H9 (cell line): Measurements from ENCODE around the gene RPGRIP1L. TPM values are rescaled to one million over a fixed set of nuclear protein-coding genes. Genes with fewer than 3 reads are reported as not detected.

ENCODE experiments used
- DNase-seq: peaks from one replicate; pipeline ENCODE4 v3.0.0-alpha.2; 2017
- H2AFZ ChIP-seq: one replicate; pipeline ENCODE4 v1.6.1; 2013; ENCODE audit warnings: mild to moderate bottlenecking, low read length, control low read depth, moderate library complexity
- H2AK5ac ChIP-seq: 2 replicates; pipeline ENCODE4 v1.6.1; 2013; ENCODE audit warnings: low read length, control low read depth, mixed read lengths; ENCODE audit not compliant: insufficient read length
- H2BK120ac ChIP-seq: one replicate; pipeline ENCODE4 v1.6.1; 2013; ENCODE audit warnings: low read depth, mild to moderate bottlenecking, low read length, control low read depth, inconsistent platforms; ENCODE audit not compliant: poor library complexity, severe bottlenecking
- H2BK12ac ChIP-seq: 2 replicates; pipeline ENCODE4 v1.6.1; 2013; ENCODE audit warnings: low read length, control low read depth, mixed read lengths, low read depth; ENCODE audit not compliant: insufficient read length
- H2BK15ac ChIP-seq: 2 replicates; pipeline ENCODE4 v1.6.1; 2013; ENCODE audit warnings: low read depth, low read length, control low read depth
- H2BK20ac ChIP-seq: one replicate; pipeline ENCODE4 v1.6.1; 2013; ENCODE audit warnings: low read depth, mild to moderate bottlenecking, low read length, control low read depth, inconsistent platforms; ENCODE audit not compliant: poor library complexity, severe bottlenecking
- H2BK5ac ChIP-seq: 2 replicates; pipeline ENCODE4 v1.6.1; 2013; ENCODE audit warnings: low read length, control low read depth, mixed read lengths; ENCODE audit not compliant: insufficient read length
- H3K14ac ChIP-seq: 2 replicates; pipeline ENCODE4 v1.6.1; 2013; ENCODE audit warnings: low read length, control low read depth; ENCODE audit not compliant: insufficient read depth
- H3K18ac ChIP-seq: 2 replicates; pipeline ENCODE4 v1.6.1; 2013; ENCODE audit warnings: low read depth, mild to moderate bottlenecking, mixed read lengths, low read length, control low read depth; ENCODE audit not compliant: insufficient read length
- H3K23ac ChIP-seq: 2 replicates; pipeline ENCODE4 v1.6.1; 2013; ENCODE audit warnings: low read length, control low read depth, mixed read lengths, low read depth; ENCODE audit not compliant: insufficient read length
- H3K23me2 ChIP-seq: 2 replicates; pipeline ENCODE4 v1.6.1; 2013; ENCODE audit warnings: low read depth, mild to moderate bottlenecking, mixed read lengths, low read length, control low read depth; ENCODE audit not compliant: insufficient read length, poor library complexity, severe bottlenecking
- H3K27ac ChIP-seq: 2 replicates; pipeline ENCODE4 v1.5.1; 2013; ENCODE audit warnings: low read length, control low read depth, mixed read lengths, low read depth; ENCODE audit not compliant: insufficient read length
- H3K27me3 ChIP-seq: 2 replicates; pipeline ENCODE4 v1.6.1; 2013; ENCODE audit warnings: low read length, control low read depth, inconsistent platforms; ENCODE audit not compliant: insufficient read depth
- H3K4ac ChIP-seq: 2 replicates; pipeline ENCODE4 v1.6.1; 2013; ENCODE audit warnings: low read depth, mild to moderate bottlenecking, control low read depth, inconsistent platforms, low read length, moderate library complexity
- H3K4me1 ChIP-seq: 2 replicates; pipeline ENCODE4 v1.6.1; 2013; ENCODE audit warnings: low read length, control low read depth, inconsistent platforms; ENCODE audit not compliant: insufficient read depth
- H3K4me2 ChIP-seq: 2 replicates; pipeline ENCODE4 v1.6.1; 2013; ENCODE audit warnings: low read length, control low read depth, mixed read lengths; ENCODE audit not compliant: insufficient read length, insufficient read depth
- H3K56ac ChIP-seq: 2 replicates; pipeline ENCODE4 v1.6.1; 2013; ENCODE audit warnings: low read depth, mild to moderate bottlenecking, mixed read lengths, low read length, control low read depth; ENCODE audit not compliant: insufficient read length
- H3K79me1 ChIP-seq: 2 replicates; pipeline ENCODE4 v1.6.1; 2013; ENCODE audit warnings: low read depth, mild to moderate bottlenecking, moderate library complexity, low read length, control low read depth, inconsistent platforms; ENCODE audit not compliant: insufficient read depth, poor library complexity, severe bottlenecking
- H3K79me2 ChIP-seq: 2 replicates; pipeline ENCODE4 v1.6.1; 2013; ENCODE audit warnings: low read length, control low read depth, inconsistent platforms; ENCODE audit not compliant: insufficient read depth
- H3K9ac ChIP-seq: 2 replicates; pipeline ENCODE4 v1.6.1; 2013; ENCODE audit warnings: low read length, control low read depth, mixed read lengths; ENCODE audit not compliant: insufficient read length; ENCODE audit errors: extremely low read depth
- H3K9me3 ChIP-seq: one replicate; pipeline ENCODE4 v1.6.1; 2013; ENCODE audit warnings: low read depth, low read length, inconsistent platforms; ENCODE audit not compliant: control insufficient read depth
- H3T11ph ChIP-seq: one replicate; pipeline ENCODE4 v1.6.1; 2013; ENCODE audit warnings: mild to moderate bottlenecking, low read length, control low read depth, inconsistent platforms
- H4K20me1 ChIP-seq: one replicate; pipeline ENCODE4 v1.6.1; 2013; ENCODE audit not compliant: control insufficient read depth, insufficient read length, insufficient read depth
- H4K5ac ChIP-seq: 2 replicates; pipeline ENCODE4 v1.6.1; 2013; ENCODE audit warnings: low read depth, mild to moderate bottlenecking, mixed read lengths, low read length, control low read depth; ENCODE audit not compliant: insufficient read length
- H4K8ac ChIP-seq: replicated peaks from 2 replicates; pipeline ENCODE4 v1.6.1; 2013; ENCODE audit warnings: low read length, control low read depth, mixed read lengths, low read depth; ENCODE audit not compliant: insufficient read length
- H4K91ac ChIP-seq: 2 replicates; pipeline ENCODE4 v1.6.1; 2013; ENCODE audit warnings: low read depth, mild to moderate bottlenecking, moderate library complexity, mixed read lengths, low read length, control low read depth; ENCODE audit not compliant: insufficient read length
- H3K27ac Mint-ChIP-seq, 3 experiments: 2 replicates in 2 of 3; 3 replicates in 1 of 3; pipeline ENCODE4 v1.8.0; 2020 to 2021; ENCODE audit warnings: mixed read lengths in 3 of 3, mild to moderate bottlenecking in 1 of 3, moderate library complexity in 1 of 3
- H3K27me3 Mint-ChIP-seq: 2 replicates; pipeline ENCODE4 v1.8.0; 2021; ENCODE audit warnings: low read depth, mild to moderate bottlenecking, moderate library complexity, mixed read lengths
- H3K36me3 Mint-ChIP-seq, 3 experiments: 2 replicates in 2 of 3; 3 replicates in 1 of 3; pipeline ENCODE4 v1.8.0; 2020 to 2021; ENCODE audit warnings: low read depth in 3 of 3, mixed read lengths in 3 of 3; ENCODE audit not compliant: insufficient read depth in 1 of 3
- H3K4me1 Mint-ChIP-seq, 2 experiments: 2 replicates each; pipeline ENCODE4 v1.8.0; 2020; ENCODE audit warnings: mixed read lengths in 2 of 2
- H3K4me3 Mint-ChIP-seq, 2 experiments: 2 replicates in 1 of 2; 3 replicates in 1 of 2; pipeline ENCODE4 v1.8.0; 2020 to 2021; ENCODE audit warnings: mild to moderate bottlenecking in 2 of 2, mixed read lengths in 2 of 2, moderate library complexity in 1 of 2
- H3K9me3 Mint-ChIP-seq, 2 experiments: 2 replicates in 1 of 2; 3 replicates in 1 of 2; pipeline ENCODE4 v1.8.0; 2020; ENCODE audit warnings: mild to moderate bottlenecking in 2 of 2, mixed read lengths in 2 of 2, moderate library complexity in 1 of 2
- WGBS: extraction: QIAGEN DNeasy Blood & Tissue Kit; methylation state at CpG from one replicate; pipeline ENCODE4 v1.1.7; 2013; ENCODE audit warnings: missing lambda C conversion rate, low lambda C conversion rate, mixed read lengths; ENCODE audit not compliant: insufficient read length; ENCODE audit errors: extremely low coverage; 5-methylcytosine and 5-hydroxymethylcytosine counted together
- total RNA-seq: library from RNA; stranded (reverse); gene quantifications from 2 replicates; pipeline ENCODE4 v1.2.1, GENCODE V29; 2021
- TF ChIP-seq, protein P1 (sequence below): fragments of 200-600 bp; sonication (generic); conservative IDR thresholded peaks from 3 replicates; pipeline ENCODE4 v1.8.0; 2021; ENCODE audit warnings: antibody characterized with exemption, mild to moderate bottlenecking

RPGRIP1L gene
- total RNA-seq, 1 experiment from 2014 or later = 11.7 TPM

DNA sequence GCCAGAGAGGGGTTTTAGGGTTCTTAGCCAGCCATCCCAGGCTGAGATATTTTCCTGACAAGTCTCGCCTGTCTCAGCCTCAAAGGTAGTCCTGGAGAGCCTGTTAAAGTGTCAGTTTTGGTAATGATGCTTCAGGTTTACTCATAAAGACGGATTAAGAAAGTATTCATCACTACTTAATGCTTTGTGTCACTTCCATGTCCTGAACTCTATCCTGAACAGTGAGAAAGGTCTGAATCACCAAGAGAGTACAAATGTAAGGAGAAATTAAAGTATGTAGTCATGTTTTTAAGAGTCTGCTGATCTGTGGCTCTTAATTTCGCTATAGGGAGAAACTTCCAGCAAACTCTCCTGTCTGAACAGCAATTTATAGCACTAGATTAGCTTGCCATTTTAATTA, 14.0 kb downstream of the RPGRIP1L start:
- Histone ChIP-seq H3K4me2 (no peak overlapping the region), H3K4ac (no peak overlapping the region), H3K18ac (no peak overlapping the region), H4K91ac (no peak overlapping the region), H3K27me3 (no peaks in the 10 kb centered on the region), H3K79me2 (no peaks in the 10 kb centered on the region), H2BK120ac (no peak overlapping the region), H3K9me3 (no peaks in the 10 kb centered on the region), H2AFZ (no peak overlapping the region), H3K27ac (no peak overlapping the region), H2BK5ac (no peak overlapping the region), H3K4me1 (no peaks in the 10 kb centered on the region), H2BK15ac (no peak overlapping the region), H2BK20ac (no peak overlapping the region), H4K20me1 (no peaks in the 10 kb centered on the region), H3K79me1 (no peaks in the 10 kb centered on the region), H3T11ph (no peak overlapping the region), H4K5ac (no peak overlapping the region), H2BK12ac (no peak overlapping the region), H3K23me2 (no peaks in the 10 kb centered on the region), H3K23ac (no peak overlapping the region), H3K9ac (no peak overlapping the region), H2AK5ac (no peak overlapping the region), H3K14ac (no peak overlapping the region), H4K8ac (no peak overlapping the region), H3K56ac (no peak overlapping the region)
- Mint-ChIP-seq H3K27me3 (no peaks in the 10 kb centered on the region), H3K36me3 (peaks cover 12 to 24% (median 23%) of the 10 kb centered on the region in 3 experiments), H3K27ac (no peak overlapping the region; a peak in 1 of 7 replicates), H3K4me3 (no peak overlapping the region), H3K9me3 (no peaks in the 10 kb centered on the region; a peak in 2 of 5 replicates), H3K4me1 (no peaks in the 10 kb centered on the region)
- TF ChIP-seq, protein P1, sequence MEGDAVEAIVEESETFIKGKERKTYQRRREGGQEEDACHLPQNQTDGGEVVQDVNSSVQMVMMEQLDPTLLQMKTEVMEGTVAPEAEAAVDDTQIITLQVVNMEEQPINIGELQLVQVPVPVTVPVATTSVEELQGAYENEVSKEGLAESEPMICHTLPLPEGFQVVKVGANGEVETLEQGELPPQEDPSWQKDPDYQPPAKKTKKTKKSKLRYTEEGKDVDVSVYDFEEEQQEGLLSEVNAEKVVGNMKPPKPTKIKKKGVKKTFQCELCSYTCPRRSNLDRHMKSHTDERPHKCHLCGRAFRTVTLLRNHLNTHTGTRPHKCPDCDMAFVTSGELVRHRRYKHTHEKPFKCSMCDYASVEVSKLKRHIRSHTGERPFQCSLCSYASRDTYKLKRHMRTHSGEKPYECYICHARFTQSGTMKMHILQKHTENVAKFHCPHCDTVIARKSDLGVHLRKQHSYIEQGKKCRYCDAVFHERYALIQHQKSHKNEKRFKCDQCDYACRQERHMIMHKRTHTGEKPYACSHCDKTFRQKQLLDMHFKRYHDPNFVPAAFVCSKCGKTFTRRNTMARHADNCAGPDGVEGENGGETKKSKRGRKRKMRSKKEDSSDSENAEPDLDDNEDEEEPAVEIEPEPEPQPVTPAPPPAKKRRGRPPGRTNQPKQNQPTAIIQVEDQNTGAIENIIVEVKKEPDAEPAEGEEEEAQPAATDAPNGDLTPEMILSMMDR = no peak
- no CpG with 5 or more reads among the region's 3 CpGs for WGBS
- no peak for DNase-seq
